HCT116 (cell line): Measurements from ENCODE around the gene TMSB4X. TPM values are rescaled to one million over a fixed set of nuclear protein-coding genes. Genes with fewer than 3 reads are reported as not detected.

ENCODE experiments used
- ATAC-seq: fragments of 200-7000 bp; cut with Tn5 transposase; 2 replicates; pipeline ENCODE4 v1.9.1; 2020; ENCODE audit warnings: mild to moderate bottlenecking, moderate library complexity
- BruUV-seq: library from RNA; stranded (reverse); fragments of 400-500 nt; replicated peaks from 2 replicates; lab custom pipeline; 2021; lab: Mats Ljungman, UMichigan
- CTCF ChIA-PET: fragments of 300-600 bp; sonication (Branson Sonifier 250); formaldehyde crosslinking; loops from one replicate; lab custom pipeline; 2021; ENCODE audit warnings: antibody characterized with exemption; lab: Charles Lee
- POLR2A ChIA-PET: fragments of 300-600, 350-600 bp; sonication (Branson Sonifier 250); formaldehyde crosslinking; loops from one replicate; lab custom pipeline; 2021; ENCODE audit warnings: antibody characterized with exemption; lab: Charles Lee
- RAD21 ChIA-PET, 2 experiments: fragments of 300-600 bp; sonication (Branson Sonifier 250); formaldehyde crosslinking; loops; one replicate each; lab custom pipeline; 2023; ENCODE audit warnings: low total read pairs in 2 of 2; ENCODE audit not compliant: uncharacterized antibody in 2 of 2, unreplicated experiment in 2 of 2, low non-redundant PET in 1 of 2; lab: Charles Lee
- DNase-seq: peaks from one replicate; pipeline ENCODE4 v3.0.0-alpha.2; 2010; ENCODE audit warnings: low read depth, low spot score
- H2AFZ ChIP-seq: fragments of 200-600 bp; shearing (Covaris generic), sonication (generic); 2 replicates; pipeline ENCODE4 v1.6.1; 2017; ENCODE audit warnings: low read depth, mixed run types, mixed read lengths, antibody characterized with exemption, low read length; ENCODE audit not compliant: poor library complexity, severe bottlenecking
- H3K27ac ChIP-seq: 2 replicates; pipeline ENCODE4 v1.5.1; 2012; ENCODE audit warnings: low read depth, low read length
- H3K27me3 ChIP-seq: fragments of 200-600 bp; sonication (generic); 2 replicates; pipeline ENCODE4 v1.6.1; 2016; ENCODE audit warnings: mixed run types, low read length, mixed read lengths; ENCODE audit not compliant: insufficient read depth
- H3K36me3 ChIP-seq, 2 experiments: fragments of 200-500 bp in 1 of 2; fragments of 200-600 bp in 1 of 2; sonication (Bioruptor generic) in 1 of 2; sonication (generic) in 1 of 2; 2 replicates each; pipeline versions ENCODE4 v1.5.1 to v1.6.1; 2014 to 2016; ENCODE audit warnings: low read length in 2 of 2, inconsistent platforms in 1 of 2, mixed read lengths in 1 of 2, mixed run types in 1 of 2; ENCODE audit not compliant: insufficient read depth in 2 of 2, control insufficient read depth in 1 of 2
- H3K4me1 ChIP-seq, 2 experiments: fragments of 200-600 bp in 1 of 2; sonication (generic) in 1 of 2; 2 replicates each; pipeline versions ENCODE4 v1.5.1 to v1.6.1; 2012 to 2017; ENCODE audit warnings: low read length in 2 of 2, inconsistent platforms in 1 of 2, mild to moderate bottlenecking in 1 of 2, mixed read lengths in 1 of 2, mixed run types in 1 of 2, moderate library complexity in 1 of 2; ENCODE audit not compliant: insufficient read depth in 2 of 2, control insufficient read depth in 1 of 2
- H3K4me2 ChIP-seq: fragments of 200-600 bp; sonication (generic); 2 replicates; pipeline ENCODE4 v1.6.1; 2017; ENCODE audit warnings: mixed run types, low read length, mixed read lengths
- H3K4me3 ChIP-seq, 2 experiments: fragments of 200-600 bp in 1 of 2; sonication (generic) in 1 of 2; replicated peaks in 1 of 2; 2 replicates each; pipeline ENCODE4 v1.5.1; 2011 to 2016; ENCODE audit warnings: low read length in 2 of 2, control low read depth in 1 of 2, low read depth in 1 of 2, mild to moderate bottlenecking in 1 of 2, mixed read lengths in 1 of 2, mixed run types in 1 of 2
- H3K79me2 ChIP-seq: fragments of 200-600 bp; sonication (generic); 2 replicates; pipeline ENCODE4 v1.6.1; 2017; ENCODE audit warnings: mild to moderate bottlenecking, mixed run types, low read length, moderate library complexity, mixed read lengths; ENCODE audit not compliant: insufficient read depth
- H3K9ac ChIP-seq: fragments of 200-600 bp; sonication (generic); 2 replicates; pipeline ENCODE4 v1.6.1; 2016; ENCODE audit warnings: low read length, mixed read lengths
- H3K9me2 ChIP-seq: fragments of 200-600 bp; sonication (generic), shearing (Covaris generic); 2 replicates; pipeline ENCODE4 v1.6.1; 2017; ENCODE audit warnings: mixed run types, mild to moderate bottlenecking, moderate library complexity; ENCODE audit not compliant: insufficient read depth
- H3K9me3 ChIP-seq, 2 experiments: fragments of 200-500 bp in 1 of 2; fragments of 200-600 bp in 1 of 2; sonication (Bioruptor generic) in 1 of 2; sonication (generic) in 1 of 2; 2 replicates each; pipeline ENCODE4 v1.6.1; 2014 to 2017; ENCODE audit warnings: low read length in 2 of 2, mixed read lengths in 2 of 2, inconsistent platforms in 1 of 2, low read depth in 1 of 2, mild to moderate bottlenecking in 1 of 2, mixed run types in 1 of 2, moderate library complexity in 1 of 2; ENCODE audit not compliant: control insufficient read depth in 1 of 2, insufficient read depth in 1 of 2
- H4K20me1 ChIP-seq: fragments of 200-600 bp; sonication (generic), shearing (Covaris generic); 2 replicates; pipeline ENCODE4 v1.6.1; 2017; ENCODE audit warnings: mixed run types, mild to moderate bottlenecking, moderate library complexity; ENCODE audit not compliant: insufficient read depth
- CBX3 ChIP-seq: IDR thresholded peaks from 2 replicates; pipeline ENCODE4 v1.6.1; 2012; ENCODE audit warnings: low read depth
- EGR1 ChIP-seq: IDR thresholded peaks from 2 replicates; pipeline ENCODE4 v1.6.1; 2012; ENCODE audit warnings: low read depth
- ELF1 ChIP-seq: IDR thresholded peaks from 2 replicates; pipeline ENCODE4 v1.6.1; 2012; ENCODE audit warnings: low read depth, borderline replicate concordance
- EZH2 ChIP-seq: fragments of 200-600 bp; sonication (generic); IDR thresholded peaks from 2 replicates; pipeline ENCODE4 v1.6.1; 2017; ENCODE audit warnings: antibody characterized with exemption, mixed run types
- FOSL1 ChIP-seq: IDR thresholded peaks from 2 replicates; pipeline ENCODE4 v1.6.1; 2012; ENCODE audit warnings: low read depth
- JUND ChIP-seq: IDR thresholded peaks from 2 replicates; pipeline ENCODE4 v1.6.1; 2012
- MAX ChIP-seq: IDR thresholded peaks from 2 replicates; pipeline ENCODE4 v1.6.1; 2012
- POLR2A ChIP-seq: IDR thresholded peaks from 2 replicates; pipeline ENCODE4 v1.7.0; 2011; ENCODE audit warnings: borderline replicate concordance; ENCODE audit not compliant: insufficient read depth, insufficient read length; ENCODE audit errors: extremely low read depth
- POLR2AphosphoS5 ChIP-seq: IDR thresholded peaks from 2 replicates; pipeline ENCODE4 v1.6.1; 2011; ENCODE audit warnings: mild to moderate bottlenecking, low read depth, low read length, moderate library complexity
- REST ChIP-seq: IDR thresholded peaks from 2 replicates; pipeline ENCODE4 v1.6.1; 2012; ENCODE audit warnings: low read depth
- SIN3A ChIP-seq: IDR thresholded peaks from 2 replicates; pipeline ENCODE4 v1.6.1; 2012; ENCODE audit warnings: low read depth
- SP1 ChIP-seq: IDR thresholded peaks from 2 replicates; pipeline ENCODE4 v1.6.1; 2012; ENCODE audit warnings: low read depth
- SRF ChIP-seq: IDR thresholded peaks from 2 replicates; pipeline ENCODE4 v1.6.1; 2012; ENCODE audit warnings: low read depth
- TCF7L2 ChIP-seq: IDR thresholded peaks from 2 replicates; pipeline ENCODE4 v1.7.0; 2011; ENCODE audit warnings: borderline replicate concordance, inconsistent platforms; ENCODE audit not compliant: insufficient read depth, insufficient read length; ENCODE audit errors: extremely low read depth
- YY1 ChIP-seq: IDR thresholded peaks from 2 replicates; pipeline ENCODE4 v1.6.1; 2011; ENCODE audit warnings: low read length, low read depth, moderate library complexity, mild to moderate bottlenecking; ENCODE audit not compliant: insufficient replicate concordance; ENCODE audit errors: extremely low read depth
- ZNF274 ChIP-seq: fragments of 200-500 bp; sonication (Bioruptor generic); IDR thresholded peaks from 2 replicates; pipeline ENCODE4 v1.6.1; 2014; ENCODE audit warnings: mild to moderate bottlenecking, low read depth, low read length, inconsistent platforms
- intact Hi-C: fragments of 100-400 bp; cut with micrococcal nuclease; formaldehyde crosslinking; loops from 2 replicates; pipeline ENCODE4 v1.10.0; 2022
- total RNA-seq: library from RNA; stranded (reverse); gene quantifications from one replicate; pipeline ENCODE4 v1.2.1, GENCODE V29; 2021; ENCODE audit not compliant: unreplicated experiment
- TF ChIP-seq, protein P1 (sequence below): IDR thresholded peaks from 2 replicates; pipeline ENCODE4 v1.6.1; 2012
- TF ChIP-seq, protein P2 (sequence below), 3 experiments: fragments of 200-600 bp in 1 of 3; sonication (generic) in 1 of 3; IDR thresholded peaks in 2 of 3; conservative IDR thresholded peaks in 1 of 3; 2 replicates each; pipeline ENCODE4 v1.5.1; 2012 to 2017; ENCODE audit warnings: low read depth in 2 of 3, low read length in 2 of 3, antibody characterized with exemption in 1 of 3, borderline replicate concordance in 1 of 3, control low read depth in 1 of 3, mild to moderate bottlenecking in 1 of 3, mixed read lengths in 1 of 3, mixed run types in 1 of 3, moderate library complexity in 1 of 3; ENCODE audit not compliant: insufficient read depth in 1 of 3

Gene TMSB4X
- total RNA-seq, 1 experiment from 2014 or later = 407 TPM

DNA sequence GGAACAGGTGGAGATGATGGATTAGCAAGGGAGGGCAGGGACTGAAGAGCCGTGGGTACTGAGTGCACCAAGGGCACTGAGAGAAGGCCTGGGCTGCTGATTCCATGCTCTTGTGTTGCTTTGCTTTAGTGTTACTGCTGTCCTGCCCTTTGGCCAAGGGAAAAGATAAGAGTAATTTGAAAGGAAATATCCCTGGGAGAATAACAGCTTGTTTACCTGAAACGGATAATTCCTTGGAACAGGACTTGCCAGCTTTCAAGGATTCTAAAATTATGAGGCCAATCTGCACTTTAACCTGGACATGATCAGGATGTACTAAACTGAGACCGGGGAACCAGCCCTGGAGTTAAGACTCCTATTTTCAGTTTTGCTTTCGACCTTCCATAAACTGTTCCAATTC, 49.1 kb downstream of the TMSB4X start:
- TF ChIP-seq, protein P1, sequence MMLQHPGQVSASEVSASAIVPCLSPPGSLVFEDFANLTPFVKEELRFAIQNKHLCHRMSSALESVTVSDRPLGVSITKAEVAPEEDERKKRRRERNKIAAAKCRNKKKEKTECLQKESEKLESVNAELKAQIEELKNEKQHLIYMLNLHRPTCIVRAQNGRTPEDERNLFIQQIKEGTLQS = no peak
- TF ChIP-seq FOSL1 = no peak
- no peak for TF ChIP-seq ZNF274
- no peak for TF ChIP-seq REST
- TF ChIP-seq ELF1 = no peak
- no peak for TF ChIP-seq YY1
- TF ChIP-seq EGR1 = no peak
- TF ChIP-seq CBX3 = no peak
- TF ChIP-seq EZH2 = no peak
- TF ChIP-seq SP1 = no peak
- TF ChIP-seq TCF7L2 = no peak
- no peak for TF ChIP-seq MAX
- no peak for TF ChIP-seq POLR2AphosphoS5
- TF ChIP-seq JUND = no peak
- no peak for TF ChIP-seq POLR2A
- TF ChIP-seq, protein P2, sequence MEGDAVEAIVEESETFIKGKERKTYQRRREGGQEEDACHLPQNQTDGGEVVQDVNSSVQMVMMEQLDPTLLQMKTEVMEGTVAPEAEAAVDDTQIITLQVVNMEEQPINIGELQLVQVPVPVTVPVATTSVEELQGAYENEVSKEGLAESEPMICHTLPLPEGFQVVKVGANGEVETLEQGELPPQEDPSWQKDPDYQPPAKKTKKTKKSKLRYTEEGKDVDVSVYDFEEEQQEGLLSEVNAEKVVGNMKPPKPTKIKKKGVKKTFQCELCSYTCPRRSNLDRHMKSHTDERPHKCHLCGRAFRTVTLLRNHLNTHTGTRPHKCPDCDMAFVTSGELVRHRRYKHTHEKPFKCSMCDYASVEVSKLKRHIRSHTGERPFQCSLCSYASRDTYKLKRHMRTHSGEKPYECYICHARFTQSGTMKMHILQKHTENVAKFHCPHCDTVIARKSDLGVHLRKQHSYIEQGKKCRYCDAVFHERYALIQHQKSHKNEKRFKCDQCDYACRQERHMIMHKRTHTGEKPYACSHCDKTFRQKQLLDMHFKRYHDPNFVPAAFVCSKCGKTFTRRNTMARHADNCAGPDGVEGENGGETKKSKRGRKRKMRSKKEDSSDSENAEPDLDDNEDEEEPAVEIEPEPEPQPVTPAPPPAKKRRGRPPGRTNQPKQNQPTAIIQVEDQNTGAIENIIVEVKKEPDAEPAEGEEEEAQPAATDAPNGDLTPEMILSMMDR (IDR thresholded peaks at IDR 0.05 in 2 of 3, conservative IDR thresholded peaks at IDR 0.05 in 1 of 3; ENCODE audit: borderline replicate concordance in 1 of 3, insufficient read depth in 1 of 3, low read depth in 2 of 3, low read length in 2 of 3) = no peak
- TF ChIP-seq SRF = no peak
- no peak for TF ChIP-seq SIN3A

More for the DNA sequence above, 49.1 kb downstream of the TMSB4X start:
- CTCF ChIA-PET = no interaction called here
- H3K4me2 ChIP-seq = no peak overlapping the region
- no peak overlapping the region for H2AFZ ChIP-seq
- DNase-seq = no peak
- H3K9ac ChIP-seq = no peak overlapping the region
- no peak for ATAC-seq
- H3K27ac ChIP-seq = no peak overlapping the region
- intact Hi-C loops = no loop called here
- POLR2A ChIA-PET = no interaction called here
- no TSS peak for BruUV-seq
- H3K9me3 ChIP-seq = no peaks in the 10 kb centered on the region
- RAD21 ChIA-PET = no interaction called here
- H3K27me3 ChIP-seq = no peaks in the 10 kb centered on the region
- no peaks in the 10 kb centered on the region for H3K36me3 ChIP-seq
- no peaks in the 10 kb centered on the region for H3K9me2 ChIP-seq
- H3K4me1 ChIP-seq = peaks cover 6 to 8% of the 10 kb centered on the region in 2 experiments
- no peak overlapping the region for H3K4me3 ChIP-seq
- H3K79me2 ChIP-seq = no peaks in the 10 kb centered on the region
- H4K20me1 ChIP-seq = no peaks in the 10 kb centered on the region
